Hepatic stellate cell (primary cell): ENCODE data around the gene ITPKC.

Source experiments
- DNase-seq: peaks from one replicate; pipeline ENCODE4 v3.0.0; 2011; ENCODE audit warnings: low spot score

Gene ITPKC

GRCh38 chr19:40690693-40691420 is 26.1 kb upstream of the ITPKC start:
- DNase-seq: peak; percentile 97

DNA sequence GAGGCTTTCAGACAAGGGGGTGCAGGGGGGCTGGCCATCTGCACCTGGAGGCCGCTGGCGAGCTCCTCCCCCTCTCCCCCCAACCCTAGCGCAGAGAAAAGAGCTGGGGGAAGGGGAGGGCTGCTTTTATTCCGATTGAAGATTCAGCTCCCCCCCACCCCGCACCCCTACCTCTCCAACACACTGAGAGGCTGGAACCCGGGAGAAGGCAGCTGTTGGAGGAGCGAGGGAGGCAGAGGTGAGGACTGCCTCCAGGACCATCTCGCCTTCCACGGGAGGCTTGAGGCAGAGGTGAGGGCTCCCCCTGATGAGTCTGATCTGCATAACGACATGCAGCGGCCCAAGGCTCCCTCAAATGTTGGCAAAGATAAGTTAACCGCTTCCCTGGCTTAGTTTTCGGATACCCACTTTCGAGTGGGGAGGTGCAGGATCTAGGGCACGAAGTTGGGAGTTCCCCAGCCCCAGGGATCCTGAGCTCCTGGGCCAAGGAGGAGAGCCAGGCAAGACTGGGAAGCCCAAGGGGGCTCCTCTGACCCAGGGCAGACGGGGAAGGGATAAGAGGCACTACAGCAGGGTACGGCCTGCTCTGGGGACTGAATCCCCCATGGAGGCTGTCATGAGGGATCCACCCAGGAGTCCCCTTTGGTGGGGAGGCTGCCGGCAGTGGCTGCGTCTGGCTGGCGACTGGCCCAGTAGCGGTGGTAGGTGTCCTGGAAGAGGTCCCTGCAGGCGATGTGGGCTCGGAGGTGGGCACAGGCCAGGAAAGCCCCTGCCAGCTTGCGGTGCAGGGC is 25.3 kb upstream of the ITPKC start:
- DNase-seq: no peak

- DNase-seq: no peak
These were observed 24.7 kb upstream of the ITPKC start for GRCh38 chr19:40692212-40692551.

GRCh38 chr19:40693150-40693788 is 23.6 kb upstream of the ITPKC start:
- DNase-seq: no peak

DNA sequence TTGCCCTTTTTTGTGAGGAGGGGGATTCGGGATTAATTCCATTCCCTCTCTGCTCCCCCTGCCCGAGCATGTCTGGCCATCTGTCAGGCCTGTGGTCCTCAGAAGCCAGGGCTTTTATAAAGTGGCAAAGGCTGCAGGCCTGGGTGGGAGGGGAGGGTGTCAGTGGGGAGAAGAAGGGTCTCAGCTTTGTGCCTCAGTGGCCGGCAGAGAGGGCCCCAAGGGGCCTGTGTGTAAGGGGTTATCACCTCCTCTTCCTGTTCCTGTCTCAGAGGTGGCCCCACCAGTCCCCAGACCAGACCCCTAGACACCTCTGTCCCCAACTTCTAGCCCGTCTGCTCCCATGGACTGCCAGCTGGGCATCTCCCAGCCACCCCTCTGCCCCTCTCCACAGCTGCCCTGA is 23.0 kb upstream of the ITPKC start:
- DNase-seq: no peak

DNA sequence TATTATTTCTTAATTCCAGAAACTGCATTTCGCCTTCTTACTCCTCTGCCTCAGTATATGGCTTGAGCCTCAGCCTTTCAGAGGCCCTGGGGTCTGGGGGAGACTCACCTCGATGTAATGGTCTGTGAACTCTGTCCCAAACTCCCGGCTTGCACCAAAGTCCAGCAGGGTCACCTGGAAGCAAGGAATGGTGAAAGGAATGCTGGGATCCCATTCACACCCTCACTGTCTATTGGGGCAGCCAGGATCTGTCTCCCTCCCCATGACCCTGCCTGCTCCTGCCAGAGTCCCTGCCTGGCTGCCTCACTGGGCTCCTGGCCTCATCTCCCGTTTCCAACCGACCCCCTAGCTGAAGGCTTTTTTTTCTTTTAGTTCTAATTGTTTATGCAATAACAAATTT is 21.0 kb upstream of the ITPKC start:
- DNase-seq: no peak

DNA sequence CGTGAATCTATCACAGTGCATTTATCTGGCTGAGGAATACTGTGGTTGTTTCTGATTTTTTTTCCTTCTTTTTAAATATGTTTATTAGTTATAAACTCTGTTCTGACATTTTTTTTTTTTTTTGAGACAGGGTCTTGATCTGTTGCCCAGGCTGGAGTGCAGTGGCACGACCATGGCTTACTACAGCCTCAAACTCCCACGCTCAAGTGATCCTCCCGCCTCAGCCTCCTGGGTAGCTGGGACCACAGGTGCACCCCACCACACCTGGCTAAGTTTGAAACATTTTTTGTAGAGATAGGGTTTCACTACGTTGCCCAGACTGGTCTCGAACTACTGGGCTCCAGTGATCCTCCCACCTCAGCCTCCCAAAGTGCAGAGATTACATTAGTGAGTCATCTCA is 19.9 kb upstream of the ITPKC start:
- DNase-seq: no peak

DNA sequence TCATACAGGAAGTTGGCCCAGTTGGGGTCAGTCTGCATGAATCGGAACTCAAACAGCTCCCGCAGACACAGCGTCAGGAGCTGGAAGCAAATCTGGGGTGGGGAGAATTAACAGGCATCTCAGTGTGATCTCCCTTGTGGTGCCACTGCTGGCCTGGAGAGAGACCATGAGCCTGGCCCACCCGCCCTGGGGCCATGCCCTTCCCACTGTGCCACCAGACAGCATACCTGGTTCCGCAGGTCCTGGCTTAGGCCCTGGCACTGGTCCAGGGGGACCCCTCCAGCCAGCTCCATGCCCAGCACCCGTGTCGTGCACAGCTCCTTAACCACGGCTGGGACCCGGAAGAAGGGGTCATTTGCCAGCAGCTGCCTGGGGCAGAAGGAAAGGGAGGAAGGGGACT is 16.8 kb upstream of the ITPKC start:
- DNase-seq: no peak

GRCh38 chr19:40701758-40702157 is 15.2 kb upstream of the ITPKC start:
- DNase-seq: no peak

DNA sequence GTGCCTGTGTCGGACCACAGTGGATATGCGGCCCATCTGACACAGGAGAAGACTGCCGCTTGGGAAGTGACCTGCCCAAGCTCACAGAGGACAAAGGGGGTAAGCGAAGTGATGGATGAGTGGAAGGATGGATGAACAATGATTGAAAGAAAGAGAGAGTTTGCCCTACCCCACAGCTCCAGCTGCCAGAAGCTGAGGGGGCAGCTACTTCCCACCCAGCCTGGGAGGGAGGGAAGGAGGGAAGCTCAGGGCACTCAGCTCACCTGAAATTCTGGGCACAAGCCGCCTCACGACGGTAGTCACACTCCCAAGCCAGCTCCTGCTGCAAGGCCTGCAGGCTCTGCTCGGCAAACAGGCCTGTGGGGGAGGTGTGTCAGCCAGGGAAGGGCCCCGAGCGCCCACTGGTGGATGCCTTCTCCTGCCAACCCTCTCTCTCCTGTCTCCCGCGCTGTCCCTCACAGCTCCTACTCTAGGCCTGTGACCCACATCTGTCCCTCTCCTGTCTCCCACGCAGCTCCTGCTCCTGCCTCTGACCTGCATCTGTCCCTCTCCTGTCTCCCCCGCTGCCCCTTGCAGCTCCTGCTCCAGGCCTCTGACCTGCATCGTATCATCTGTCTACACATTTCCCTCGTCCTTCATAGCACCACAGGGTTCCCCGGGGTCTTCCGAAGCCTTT is 14.4 kb upstream of the ITPKC start:
- no peak for DNase-seq

GRCh38 chr19:40703029-40703755 is 13.7 kb upstream of the ITPKC start:
- no peak for DNase-seq

DNA sequence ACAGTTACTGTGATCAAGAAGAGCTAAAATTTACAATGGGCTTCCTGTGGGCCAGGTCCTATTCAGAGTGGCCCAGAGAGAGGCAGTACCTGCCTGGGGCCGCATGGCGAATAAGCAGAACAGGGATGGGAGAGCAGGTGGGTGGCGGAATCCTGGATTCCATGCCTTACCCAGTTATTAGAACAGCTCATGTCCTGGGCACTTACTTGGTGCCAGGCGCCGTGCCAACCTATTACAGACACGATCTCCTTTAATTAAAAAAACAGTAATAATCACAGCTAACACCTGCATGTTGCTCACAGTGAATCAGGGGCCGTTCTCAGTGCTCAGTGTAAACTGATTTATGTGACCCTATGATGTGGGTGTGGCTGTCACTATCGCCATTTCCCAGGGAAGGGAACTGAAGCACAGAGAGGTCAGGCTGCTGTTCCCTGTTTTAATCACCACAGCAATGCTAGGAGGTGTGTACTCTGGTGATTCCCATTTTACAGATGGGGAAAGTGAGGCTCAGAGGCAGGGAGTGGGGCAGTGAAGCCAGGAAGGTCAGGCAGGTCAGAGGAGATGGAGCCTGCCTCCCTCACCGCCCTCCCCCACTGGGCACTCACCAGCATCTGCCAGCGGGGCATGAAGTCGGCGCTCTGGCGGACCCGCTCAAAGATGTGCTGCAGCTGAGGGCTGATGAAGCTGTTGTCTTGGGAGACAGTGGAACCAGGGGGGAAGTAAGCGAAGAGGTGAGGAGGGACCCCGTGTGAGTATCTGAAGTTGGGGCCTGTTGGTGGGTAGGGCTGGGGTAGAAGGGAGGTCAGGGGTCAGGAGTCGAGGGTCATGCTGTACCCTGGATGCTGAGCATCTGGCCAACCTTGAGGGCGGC is 12.2 kb upstream of the ITPKC start:
- DNase-seq: no peak

GRCh38 chr19:40705362-40705651 is 11.6 kb upstream of the ITPKC start:
- no peak for DNase-seq

DNA sequence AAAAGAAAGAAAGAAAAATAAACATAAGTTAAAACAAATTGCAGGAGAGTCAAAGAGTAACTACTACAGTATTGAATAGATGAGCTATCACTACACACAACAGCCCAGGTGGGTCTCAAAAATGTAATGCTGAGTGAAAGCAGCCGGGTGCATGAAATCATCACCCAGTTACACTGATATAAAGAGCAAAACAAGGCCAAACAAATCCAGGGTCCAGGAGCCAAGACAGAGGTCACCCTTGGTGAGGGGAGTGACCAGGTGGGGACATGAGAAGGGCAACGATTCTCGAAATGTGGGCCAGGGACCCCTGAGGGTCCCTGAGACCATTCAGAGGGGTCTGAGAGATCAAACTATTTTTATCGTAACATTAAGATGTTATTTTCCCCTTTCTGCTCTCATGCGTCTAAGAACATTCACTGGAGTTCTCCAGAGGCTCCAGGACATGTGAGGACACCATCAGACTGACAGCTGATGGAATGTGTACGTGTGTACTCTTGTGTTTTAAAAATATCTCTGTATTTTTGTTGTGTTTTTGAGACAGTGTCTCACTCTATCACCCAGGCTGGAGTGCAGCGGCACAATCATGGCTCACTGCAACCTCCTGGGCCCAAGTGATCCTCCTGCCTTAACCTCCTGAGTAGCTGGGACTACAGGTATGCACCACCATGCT is 10.8 kb upstream of the ITPKC start:
- DNase-seq: no peak

DNA sequence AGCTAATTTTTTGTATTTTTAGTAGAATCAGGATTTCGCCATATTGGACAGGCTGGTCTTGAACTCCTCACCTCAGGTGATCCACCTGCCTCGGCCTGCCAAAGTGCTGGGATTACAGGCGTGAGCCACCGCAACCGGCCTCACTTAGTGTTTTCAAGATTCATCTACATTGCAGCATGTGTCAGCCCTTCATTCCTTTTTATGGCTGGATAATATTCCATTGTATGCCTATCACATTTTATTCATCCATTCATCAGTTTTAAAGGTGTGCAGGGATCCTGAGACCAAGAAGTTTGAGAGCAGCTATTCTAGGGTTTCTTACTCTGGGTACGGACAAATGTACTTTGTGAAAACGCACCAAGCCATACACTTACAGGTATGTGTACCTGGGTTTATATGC is 9.3 kb upstream of the ITPKC start:
- no peak for DNase-seq

DNA sequence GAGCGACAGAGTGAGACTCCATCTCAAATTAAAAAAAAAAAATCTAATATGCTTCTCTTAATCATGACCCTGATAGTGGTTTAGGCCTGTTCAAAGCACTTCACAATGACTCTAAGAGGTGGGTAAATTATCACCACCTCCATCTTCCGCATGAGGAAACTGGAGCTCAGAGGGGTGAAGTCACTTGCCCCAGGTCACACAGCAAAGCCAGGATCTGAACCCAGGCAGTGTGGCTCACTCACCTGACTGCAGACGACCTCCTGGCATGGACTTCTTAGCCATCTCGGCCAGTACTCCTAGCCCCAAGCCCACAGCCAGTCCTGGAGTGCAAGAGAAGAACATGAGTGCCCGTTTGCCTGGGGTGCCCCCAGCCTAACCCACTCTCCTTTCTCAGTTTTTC is 7.1 kb upstream of the ITPKC start:
- no peak for DNase-seq

DNA sequence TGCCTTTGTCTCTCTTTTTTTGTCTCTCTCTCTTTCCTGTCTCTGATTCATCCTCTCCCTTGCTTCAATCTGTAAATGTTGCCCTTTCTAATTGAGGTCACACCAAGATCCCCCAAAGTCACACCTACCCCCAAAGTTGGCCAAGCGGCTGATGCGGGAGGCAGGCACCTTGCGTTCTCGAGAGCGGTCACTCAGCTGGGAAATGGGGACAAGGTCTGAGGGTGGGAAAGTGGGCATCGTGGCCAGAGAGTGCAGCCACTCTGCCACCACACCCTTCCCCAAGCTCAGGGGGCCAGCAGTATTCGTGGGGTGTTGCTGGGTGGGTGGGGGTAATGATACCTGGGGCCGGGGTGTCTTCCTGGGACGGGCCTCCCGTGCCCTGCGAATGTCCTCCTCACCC is 3.0 kb upstream of the ITPKC start:
- DNase-seq: no peak

DNA sequence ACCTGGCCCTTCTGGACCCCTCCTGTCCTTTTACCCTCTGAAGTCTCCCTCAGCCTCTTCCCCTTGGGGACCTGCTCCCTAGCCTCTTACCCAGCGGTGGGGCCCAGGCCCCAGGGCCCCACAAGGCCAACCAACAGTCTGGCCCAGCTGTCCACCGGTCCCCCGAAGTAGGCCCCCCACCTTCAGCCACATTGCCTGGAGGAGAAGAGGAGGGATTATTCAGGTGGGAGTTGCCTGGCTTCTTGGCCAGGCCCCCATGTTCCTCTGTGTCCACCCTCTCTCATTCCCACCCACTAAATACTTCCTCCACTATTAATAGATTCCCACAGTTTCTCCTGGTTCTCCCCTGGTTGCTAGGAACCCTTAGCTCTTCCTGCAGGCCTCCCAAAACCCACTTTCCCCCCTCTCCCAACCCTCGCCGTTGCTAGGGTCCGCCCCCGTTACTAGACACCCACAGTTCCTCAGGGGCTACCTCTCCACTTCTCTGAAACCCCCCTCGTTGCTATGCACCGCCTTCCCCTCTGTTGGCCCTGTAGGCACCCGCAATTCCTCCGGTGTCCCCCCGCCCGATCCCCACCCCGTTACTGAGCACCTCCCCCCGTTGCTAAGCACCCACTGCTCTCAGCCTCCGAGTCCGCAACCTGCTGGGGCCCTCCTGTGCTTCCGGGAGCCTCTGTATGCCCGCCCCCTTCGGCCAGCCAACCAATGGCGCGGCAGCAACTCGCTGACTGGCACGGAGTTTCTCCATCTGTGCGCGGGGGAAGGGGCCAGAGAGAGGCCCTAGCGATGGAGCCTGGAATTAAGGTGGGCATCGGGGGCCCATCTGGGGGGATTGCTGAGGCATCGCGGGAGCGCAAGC is 2.2 kb upstream of the ITPKC start:
- peak; percentile 96 for DNase-seq

DNA sequence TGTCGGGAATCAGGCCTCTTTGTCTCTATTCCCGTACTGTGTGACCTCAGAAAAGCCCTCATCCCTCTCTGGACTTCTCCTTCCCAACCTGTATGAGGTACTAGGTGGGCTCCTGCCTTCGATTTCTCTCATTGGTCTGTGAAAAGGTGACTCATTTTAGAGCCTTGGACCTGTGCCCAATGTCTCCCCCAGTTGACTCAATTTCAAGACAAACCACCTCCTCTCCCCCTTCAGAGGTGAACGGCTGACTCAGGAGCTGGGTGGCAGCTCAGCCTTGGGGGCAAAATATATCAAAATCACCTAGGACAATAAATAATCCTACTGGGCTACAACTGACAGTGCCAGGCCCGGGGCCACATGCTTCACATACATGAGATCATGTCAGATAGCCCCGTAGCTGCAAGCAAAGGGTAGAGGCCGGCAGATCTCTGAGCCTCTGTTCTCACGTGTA is 856 bp upstream of the ITPKC start:
- DNase-seq: peak; percentile 72
